OCI-LY7 (cell line): ENCODE data around the gene SLC10A7. TPM values are rescaled to one million over a fixed set of nuclear protein-coding genes. Genes with fewer than 3 reads are reported as not detected.

Source experiments
- BruUV-seq: library from RNA; stranded (reverse); fragments of 400-500 nt; replicated peaks from 2 replicates; lab custom pipeline; 2021; lab: Mats Ljungman, UMichigan
- CTCF ChIA-PET: fragments of 300-600 bp; sonication (Branson Sonifier 250); formaldehyde crosslinking; loops from one replicate; lab custom pipeline; 2022; ENCODE audit warnings: antibody characterized with exemption; ENCODE audit not compliant: unreplicated experiment; lab: Charles Lee
- POLR2A ChIA-PET: fragments of 300-600 bp; sonication (Branson Sonifier 250); formaldehyde crosslinking; loops from one replicate; lab custom pipeline; 2022; ENCODE audit warnings: antibody characterized with exemption; lab: Charles Lee
- DNase-seq: peaks from one replicate; pipeline ENCODE4 v3.0.0-alpha.2; 2015; ENCODE audit warnings: low spot score
- H2AFZ ChIP-seq: fragments of 200-600 bp; sonication (generic), shearing (Covaris generic); 2 replicates; pipeline ENCODE4 v1.6.1; 2014; ENCODE audit warnings: mild to moderate bottlenecking, antibody characterized with exemption, low read length, moderate library complexity
- H3K27ac ChIP-seq: fragments of 200-600 bp; sonication (generic); 2 replicates; pipeline ENCODE4 v1.5.1; 2014; ENCODE audit warnings: mixed run types, low read depth, mild to moderate bottlenecking, moderate library complexity, low read length, inconsistent platforms; ENCODE audit not compliant: poor library complexity, severe bottlenecking
- H3K36me3 ChIP-seq: fragments of 200-600 bp; sonication (generic); 2 replicates; pipeline ENCODE4 v1.6.1; 2014; ENCODE audit warnings: mild to moderate bottlenecking, antibody characterized with exemption, low read length, moderate library complexity, mixed read lengths; ENCODE audit not compliant: insufficient read depth
- H3K4me1 ChIP-seq: fragments of 200-600 bp; sonication (generic); 2 replicates; pipeline ENCODE4 v1.5.1; 2014; ENCODE audit warnings: mild to moderate bottlenecking, low read length; ENCODE audit not compliant: insufficient read depth, poor library complexity, severe bottlenecking
- H3K4me2 ChIP-seq: fragments of 200-600 bp; sonication (generic); 2 replicates; pipeline ENCODE4 v1.6.1; 2014; ENCODE audit warnings: mild to moderate bottlenecking, low read length
- H3K4me3 ChIP-seq: fragments of 200-600 bp; sonication (generic); 2 replicates; pipeline ENCODE4 v1.5.1; 2014; ENCODE audit warnings: mild to moderate bottlenecking, low read depth, low read length; ENCODE audit not compliant: poor library complexity, severe bottlenecking
- H3K79me2 ChIP-seq: fragments of 200-600 bp; sonication (generic); 2 replicates; pipeline ENCODE4 v1.6.1; 2016; ENCODE audit warnings: low read depth, mild to moderate bottlenecking, low read length, moderate library complexity, mixed read lengths; ENCODE audit not compliant: insufficient read depth
- H3K9me2 ChIP-seq: fragments of 200-600 bp; sonication (generic); 2 replicates; pipeline ENCODE4 v1.6.1; 2016; ENCODE audit warnings: mild to moderate bottlenecking, low read length, mixed read lengths; ENCODE audit not compliant: insufficient read depth
- H3K9me3 ChIP-seq: fragments of 200-600 bp; sonication (generic); 2 replicates; pipeline ENCODE4 v1.6.1; 2014; ENCODE audit warnings: mild to moderate bottlenecking, mixed run types, low read length, mixed read lengths
- H4K20me1 ChIP-seq: fragments of 200-600 bp; sonication (generic); 2 replicates; pipeline ENCODE4 v1.6.1; 2014; ENCODE audit warnings: mild to moderate bottlenecking, antibody characterized with exemption, low read length, moderate library complexity, mixed read lengths; ENCODE audit not compliant: insufficient read depth
- CTCF ChIP-seq: fragments of 200-600 bp; sonication (generic); conservative IDR thresholded peaks from 2 replicates; pipeline ENCODE4 v1.5.1; 2014; ENCODE audit warnings: mild to moderate bottlenecking, antibody characterized with exemption, low read length, moderate library complexity, mixed read lengths
- EZH2phosphoT487 ChIP-seq: fragments of 200-600 bp; sonication (generic); IDR thresholded peaks from 2 replicates; pipeline ENCODE4 v1.6.1; 2018; ENCODE audit warnings: low read depth, borderline replicate concordance, mild to moderate bottlenecking, mixed run types, antibody characterized with exemption, low read length, moderate library complexity, mixed read lengths
- intact Hi-C: fragments of 100-400 bp; cut with micrococcal nuclease; formaldehyde crosslinking; loops from one replicate; pipeline ENCODE4 v1.10.0; 2022; ENCODE audit not compliant: unreplicated experiment
- total RNA-seq, 2 experiments: library from RNA; depleted of rRNA in 1 of 2; stranded (reverse); fragments of >200 nt in 1 of 2; shearing (Covaris generic) in 1 of 2; gene quantifications; 2 replicates each; pipeline ENCODE4 v1.2.3, GENCODE V29; 2014 to 2022

The SLC10A7 gene
- total RNA-seq, 2 experiments from 2014 or later = 16.8 to 18.9 TPM

DNA sequence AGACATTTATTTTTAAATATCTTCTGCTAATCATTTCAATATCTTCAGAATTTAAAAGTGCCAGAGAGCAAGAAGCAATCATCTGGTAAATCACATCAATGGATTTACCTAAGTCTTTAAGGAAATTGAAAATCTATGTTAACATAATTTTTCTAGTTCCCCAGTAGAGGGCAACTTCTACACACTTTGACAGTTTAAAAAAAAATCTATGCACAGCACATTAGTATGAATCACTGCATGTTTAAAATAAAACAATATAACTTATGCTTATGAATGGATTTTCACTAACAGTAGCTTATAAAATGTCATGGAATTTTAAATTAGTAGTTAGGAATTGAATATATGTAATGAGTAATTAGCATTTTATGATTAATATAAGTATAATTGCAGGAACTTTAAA, 180.9 kb downstream of the SLC10A7 start:
- BruUV-seq = no TSS peak
- ChIA-PET POLR2A (interaction anchor here (0.6 to 1.3 kb wide), 2 partner anchors 12 to 72 kb away, joined by 3 to 4 read pairs; no protein-coding TSS in a partner anchor), CTCF (no interaction called here)
- Histone ChIP-seq H3K9me3 (no peaks in the 10 kb centered on the region), H3K9me2 (no peaks in the 10 kb centered on the region), H3K27ac (no peak overlapping the region), H3K79me2 (no peaks in the 10 kb centered on the region), H3K4me3 (no peak overlapping the region), H2AFZ (no peak overlapping the region), H4K20me1 (no peaks in the 10 kb centered on the region; the same call in 1 of the 2 replicates), H3K36me3 (no peaks in the 10 kb centered on the region), H3K4me2 (no peak overlapping the region), H3K4me1 (peaks cover 5% of the 10 kb centered on the region)
- peak; percentile 31 for DNase-seq
- intact Hi-C loops = loop anchor here (5.0 kb wide), 1 partner anchor 582 kb away; no protein-coding TSS in a partner anchor
- no peak for TF ChIP-seq EZH2phosphoT487
- peak; percentile 83 for TF ChIP-seq CTCF

DNA sequence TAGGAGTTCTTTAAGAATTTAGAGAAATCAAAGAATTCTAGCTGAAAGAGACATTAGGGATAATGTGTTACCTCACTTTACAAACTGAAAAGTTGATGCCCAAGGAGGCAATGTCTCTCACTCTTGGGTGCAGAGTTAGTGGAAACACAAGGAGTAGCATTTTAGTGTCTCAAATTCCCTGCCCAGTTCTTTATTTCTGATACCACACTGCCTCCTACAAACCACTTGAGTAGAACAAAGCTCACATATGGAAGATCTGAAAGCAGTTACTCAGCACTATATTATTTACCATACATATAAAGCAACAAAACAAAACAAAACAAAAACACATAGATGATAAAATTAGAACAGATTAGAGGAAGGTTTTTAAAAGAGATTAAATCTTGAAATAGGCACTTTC, 183.2 kb downstream of the SLC10A7 start:
- DNase-seq = no peak
- POLR2A ChIA-PET = interaction anchor here (0.6 to 0.8 kb wide), 3 partner anchors 600 to 1328 kb away, joined by 3 to 5 read pairs (median 3); no protein-coding TSS in a partner anchor
- Histone ChIP-seq H3K36me3 (no peaks in the 10 kb centered on the region), H2AFZ (no peak overlapping the region), H3K4me3 (no peak overlapping the region), H3K4me2 (no peak overlapping the region), H4K20me1 (no peaks in the 10 kb centered on the region; the same call in 1 of the 2 replicates), H3K9me3 (no peaks in the 10 kb centered on the region), H3K79me2 (no peaks in the 10 kb centered on the region), H3K4me1 (peaks cover 7% of the 10 kb centered on the region), H3K9me2 (no peaks in the 10 kb centered on the region), H3K27ac (no peak overlapping the region)
- BruUV-seq = no TSS peak
- TF ChIP-seq EZH2phosphoT487 (no peak), CTCF (no peak)
- CTCF ChIA-PET = no interaction called here
- intact Hi-C loops = no loop called here

DNA sequence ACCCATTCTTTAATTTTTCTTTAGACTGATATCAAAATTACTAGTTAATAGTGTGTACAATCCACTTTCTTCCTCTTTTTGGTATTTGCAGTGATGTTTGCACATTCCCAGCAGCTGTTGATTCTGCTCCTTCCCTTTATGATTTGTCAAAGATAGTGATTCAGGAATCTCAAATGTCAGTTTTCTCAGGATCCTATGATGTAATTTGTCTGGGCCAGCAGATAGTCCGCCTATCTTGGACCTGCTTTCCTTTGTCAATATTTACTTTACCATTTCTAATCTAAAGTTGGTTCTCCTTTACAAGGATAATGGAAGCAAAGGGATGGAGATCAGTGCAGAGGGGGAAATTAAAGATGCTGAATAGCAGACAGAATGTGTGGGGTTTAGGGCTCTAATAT, 185.3 kb downstream of the SLC10A7 start:
- CTCF ChIA-PET = no interaction called here
- intact Hi-C loops = no loop called here
- no peak for TF ChIP-seq EZH2phosphoT487
- no peak for TF ChIP-seq CTCF

More for the DNA sequence above, 185.3 kb downstream of the SLC10A7 start:
- Histone ChIP-seq H3K9me2 (no peaks in the 10 kb centered on the region), H3K36me3 (no peaks in the 10 kb centered on the region), H3K27ac (no peak overlapping the region), H3K4me1 (peaks cover 5% of the 10 kb centered on the region), H3K4me3 (no peak overlapping the region), H3K79me2 (no peaks in the 10 kb centered on the region), H4K20me1 (no peaks in the 10 kb centered on the region; the same call in 1 of the 2 replicates), H3K4me2 (no peak overlapping the region), H3K9me3 (no peaks in the 10 kb centered on the region), H2AFZ (no peak overlapping the region)
- POLR2A ChIA-PET = no interaction called here
- no TSS peak for BruUV-seq
- no peak for DNase-seq
